ENCODE data around the gene RIT2.

RIT2 gene

DNA sequence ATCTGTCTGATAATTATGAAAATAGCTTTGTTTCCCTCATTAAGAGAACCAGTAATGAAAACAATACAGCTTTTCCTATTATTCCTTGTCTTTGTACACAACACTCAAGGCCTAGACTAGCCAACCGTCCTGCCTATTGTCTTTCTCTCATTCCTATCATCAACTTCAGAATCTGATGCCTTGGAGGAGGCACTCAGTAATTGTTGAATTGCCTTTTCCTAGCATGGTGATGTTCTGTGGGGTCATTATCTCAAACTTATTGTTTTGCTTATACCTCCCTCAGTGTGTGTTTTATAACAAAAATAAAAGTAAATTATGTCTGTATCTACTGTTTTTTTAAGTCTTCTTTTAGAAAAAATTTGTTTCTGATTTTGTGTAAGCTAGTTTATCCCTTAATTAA lies 208.7 kb downstream of the RIT2 start:
- ChIA-PET CTCF (interaction anchor here (0.9 to 1.2 kb wide), 2 partner anchors 9 to 14 kb away, joined by 3 read pairs; no protein-coding TSS in a partner anchor), POLR2A (no interaction called here)

DNA sequence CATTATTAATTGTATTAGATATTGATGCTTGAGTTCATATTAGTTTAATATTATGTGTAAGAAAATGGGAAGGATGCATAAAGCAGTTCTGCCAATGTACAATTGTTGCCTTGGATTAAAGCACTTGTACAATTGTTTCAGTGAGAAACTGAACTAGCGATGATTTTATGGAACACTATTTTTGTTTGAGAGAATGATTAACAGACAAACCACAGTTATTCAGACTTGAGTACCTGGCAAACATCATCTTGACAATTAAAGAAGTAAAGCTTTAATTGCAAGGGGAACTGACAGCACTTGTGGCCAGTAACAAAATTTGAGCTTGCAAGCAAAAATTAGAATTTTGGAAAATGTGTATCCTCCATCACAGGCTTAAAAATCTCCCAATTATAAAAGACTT lies 214.3 kb downstream of the RIT2 start:
- no peaks in the 10 kb centered on the region for H3K36me3 ChIP-seq (ENCODE audit: control insufficient read depth in 2 of 2, insufficient read depth in 1 of 2, low read length in 2 of 2)
- no peak overlapping the region for H3K27ac ChIP-seq (ENCODE audit: extremely low read depth, low read depth, low read length)
- ChIA-PET CTCF (no interaction called here), POLR2A (no interaction called here)
- no peaks in the 10 kb centered on the region for H3K9me3 ChIP-seq (ENCODE audit: control insufficient read depth, insufficient read depth, low read depth, low read length)
- TF ChIP-seq, protein P1, sequence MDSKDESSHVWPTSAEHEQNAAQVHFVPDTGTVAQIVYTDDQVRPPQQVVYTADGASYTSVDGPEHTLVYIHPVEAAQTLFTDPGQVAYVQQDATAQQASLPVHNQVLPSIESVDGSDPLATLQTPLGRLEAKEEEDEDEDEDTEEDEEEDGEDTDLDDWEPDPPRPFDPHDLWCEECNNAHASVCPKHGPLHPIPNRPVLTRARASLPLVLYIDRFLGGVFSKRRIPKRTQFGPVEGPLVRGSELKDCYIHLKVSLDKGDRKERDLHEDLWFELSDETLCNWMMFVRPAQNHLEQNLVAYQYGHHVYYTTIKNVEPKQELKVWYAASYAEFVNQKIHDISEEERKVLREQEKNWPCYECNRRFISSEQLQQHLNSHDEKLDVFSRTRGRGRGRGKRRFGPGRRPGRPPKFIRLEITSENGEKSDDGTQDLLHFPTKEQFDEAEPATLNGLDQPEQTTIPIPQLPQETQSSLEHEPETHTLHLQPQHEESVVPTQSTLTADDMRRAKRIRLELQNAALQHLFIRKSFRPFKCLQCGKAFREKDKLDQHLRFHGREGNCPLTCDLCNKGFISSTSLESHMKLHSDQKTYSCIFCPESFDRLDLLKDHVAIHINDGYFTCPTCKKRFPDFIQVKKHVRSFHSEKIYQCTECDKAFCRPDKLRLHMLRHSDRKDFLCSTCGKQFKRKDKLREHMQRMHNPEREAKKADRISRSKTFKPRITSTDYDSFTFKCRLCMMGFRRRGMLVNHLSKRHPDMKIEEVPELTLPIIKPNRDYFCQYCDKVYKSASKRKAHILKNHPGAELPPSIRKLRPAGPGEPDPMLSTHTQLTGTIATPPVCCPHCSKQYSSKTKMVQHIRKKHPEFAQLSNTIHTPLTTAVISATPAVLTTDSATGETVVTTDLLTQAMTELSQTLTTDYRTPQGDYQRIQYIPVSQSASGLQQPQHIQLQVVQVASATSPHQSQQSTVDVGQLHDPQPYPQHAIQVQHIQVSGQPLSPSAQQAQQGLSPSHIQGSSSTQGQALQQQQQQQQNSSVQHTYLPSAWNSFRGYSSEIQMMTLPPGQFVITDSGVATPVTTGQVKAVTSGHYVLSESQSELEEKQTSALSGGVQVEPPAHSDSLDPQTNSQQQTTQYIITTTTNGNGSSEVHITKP (tag by site-specific recombination; IDR thresholded peaks at IDR 0.05), result no peak
- TF ChIP-seq, protein P2, sequence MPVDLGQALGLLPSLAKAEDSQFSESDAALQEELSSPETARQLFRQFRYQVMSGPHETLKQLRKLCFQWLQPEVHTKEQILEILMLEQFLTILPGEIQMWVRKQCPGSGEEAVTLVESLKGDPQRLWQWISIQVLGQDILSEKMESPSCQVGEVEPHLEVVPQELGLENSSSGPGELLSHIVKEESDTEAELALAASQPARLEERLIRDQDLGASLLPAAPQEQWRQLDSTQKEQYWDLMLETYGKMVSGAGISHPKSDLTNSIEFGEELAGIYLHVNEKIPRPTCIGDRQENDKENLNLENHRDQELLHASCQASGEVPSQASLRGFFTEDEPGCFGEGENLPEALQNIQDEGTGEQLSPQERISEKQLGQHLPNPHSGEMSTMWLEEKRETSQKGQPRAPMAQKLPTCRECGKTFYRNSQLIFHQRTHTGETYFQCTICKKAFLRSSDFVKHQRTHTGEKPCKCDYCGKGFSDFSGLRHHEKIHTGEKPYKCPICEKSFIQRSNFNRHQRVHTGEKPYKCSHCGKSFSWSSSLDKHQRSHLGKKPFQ (tag by site-specific recombination; IDR thresholded peaks at IDR 0.05), result no peak
- H3K4me3 ChIP-seq (ENCODE audit: low read depth, low read length), result no peak overlapping the region
- no peaks in the 10 kb centered on the region; the same call in 1 of the 2 replicates for H3K4me1 ChIP-seq (ENCODE audit: control insufficient read depth, insufficient read depth, low read length)

More for the DNA sequence above, 208.7 kb downstream of the RIT2 start:
- Histone ChIP-seq H3K9me3 (ENCODE audit: control insufficient read depth, insufficient read depth, low read depth, low read length) (no peaks in the 10 kb centered on the region), H3K27ac (ENCODE audit: extremely low read depth, low read depth, low read length) (no peak overlapping the region), H3K4me3 (ENCODE audit: low read depth, low read length) (no peak overlapping the region), H3K36me3 (ENCODE audit: control insufficient read depth in 2 of 2, insufficient read depth in 1 of 2, low read length in 2 of 2) (no peaks in the 10 kb centered on the region), H3K4me1 (ENCODE audit: control insufficient read depth, insufficient read depth, low read length) (no peaks in the 10 kb centered on the region)
- TF ChIP-seq ZNF16 (tag by site-specific recombination; IDR thresholded peaks at IDR 0.05; ENCODE audit: low read depth) (no peak), SP2 (tag by site-specific recombination; IDR thresholded peaks at IDR 0.05) (no peak), ZNF658 (tag by site-specific recombination; IDR thresholded peaks at IDR 0.05) (no peak), RBAK (tag by site-specific recombination; IDR thresholded peaks at IDR 0.05) (no peak)
- TF ChIP-seq, protein P3, sequence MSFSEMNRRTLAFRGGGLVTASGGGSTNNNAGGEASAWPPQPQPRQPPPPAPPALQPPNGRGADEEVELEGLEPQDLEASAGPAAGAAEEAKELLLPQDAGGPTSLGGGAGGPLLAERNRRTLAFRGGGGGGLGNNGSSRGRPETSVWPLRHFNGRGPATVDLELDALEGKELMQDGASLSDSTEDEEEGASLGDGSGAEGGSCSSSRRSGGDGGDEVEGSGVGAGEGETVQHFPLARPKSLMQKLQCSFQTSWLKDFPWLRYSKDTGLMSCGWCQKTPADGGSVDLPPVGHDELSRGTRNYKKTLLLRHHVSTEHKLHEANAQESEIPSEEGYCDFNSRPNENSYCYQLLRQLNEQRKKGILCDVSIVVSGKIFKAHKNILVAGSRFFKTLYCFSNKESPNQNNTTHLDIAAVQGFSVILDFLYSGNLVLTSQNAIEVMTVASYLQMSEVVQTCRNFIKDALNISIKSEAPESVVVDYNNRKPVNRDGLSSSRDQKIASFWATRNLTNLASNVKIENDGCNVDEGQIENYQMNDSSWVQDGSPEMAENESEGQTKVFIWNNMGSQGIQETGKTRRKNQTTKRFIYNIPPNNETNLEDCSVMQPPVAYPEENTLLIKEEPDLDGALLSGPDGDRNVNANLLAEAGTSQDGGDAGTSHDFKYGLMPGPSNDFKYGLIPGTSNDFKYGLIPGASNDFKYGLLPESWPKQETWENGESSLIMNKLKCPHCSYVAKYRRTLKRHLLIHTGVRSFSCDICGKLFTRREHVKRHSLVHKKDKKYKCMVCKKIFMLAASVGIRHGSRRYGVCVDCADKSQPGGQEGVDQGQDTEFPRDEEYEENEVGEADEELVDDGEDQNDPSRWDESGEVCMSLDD (tag by site-specific recombination; IDR thresholded peaks at IDR 0.05), result no peak

DNA sequence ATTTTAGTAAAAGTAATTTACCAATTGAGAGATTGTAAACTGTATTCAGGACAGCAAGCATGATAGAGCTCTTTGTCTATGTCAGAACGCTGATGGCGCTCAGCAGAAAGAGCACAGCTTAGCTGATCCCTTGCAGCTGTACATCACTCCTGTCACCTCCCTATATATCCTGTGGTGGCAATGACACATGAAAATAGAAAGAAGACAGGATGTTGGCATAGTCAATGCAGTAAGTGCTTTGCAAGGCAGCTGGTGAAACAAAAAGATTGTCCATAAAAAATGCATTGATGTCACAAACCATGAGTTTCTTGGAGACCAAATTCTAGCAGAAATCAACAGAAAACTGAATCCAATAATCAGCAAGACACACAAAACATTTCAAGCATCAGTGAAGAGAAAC lies 221.5 kb downstream of the RIT2 start:
- POLR2A ChIA-PET, result no interaction called here

DNA sequence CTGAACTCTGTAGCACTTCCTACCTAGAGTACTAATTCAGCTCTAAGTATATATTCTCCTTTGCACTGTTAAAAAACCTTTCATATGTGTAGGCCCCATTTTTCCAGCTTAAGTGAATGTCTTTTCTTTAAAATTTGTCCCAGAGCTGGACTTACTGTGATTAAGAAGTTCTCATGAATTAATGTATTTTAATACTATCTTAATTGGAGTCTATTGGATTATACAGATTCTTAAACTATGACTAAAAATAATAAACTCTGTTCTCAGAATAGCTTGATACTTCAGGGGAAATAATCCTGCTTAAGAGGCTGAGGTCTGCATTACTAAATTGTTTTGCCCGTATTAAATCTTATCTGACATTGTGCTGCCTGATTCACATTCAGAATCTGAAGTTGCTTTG lies 223.3 kb downstream of the RIT2 start:
- ChIA-PET POLR2A (no interaction called here), CTCF (interaction anchor here (0.5 to 1.5 kb wide), 2 partner anchors 15 to 296 kb away, joined by 3 to 4 read pairs; no protein-coding TSS in a partner anchor)
- H3K9me3 ChIP-seq (ENCODE audit: control insufficient read depth, insufficient read depth, low read depth, low read length), result no peaks in the 10 kb centered on the region
- no peak overlapping the region for H3K4me3 ChIP-seq (ENCODE audit: low read depth, low read length)
- H3K36me3 ChIP-seq (ENCODE audit: control insufficient read depth in 2 of 2, insufficient read depth in 1 of 2, low read length in 2 of 2), result no peaks in the 10 kb centered on the region
- H3K27ac ChIP-seq (ENCODE audit: extremely low read depth, low read depth, low read length), result no peak overlapping the region
- no peaks in the 10 kb centered on the region for H3K4me1 ChIP-seq (ENCODE audit: control insufficient read depth, insufficient read depth, low read length)
- TF ChIP-seq ZFP41 (tag by site-specific recombination; IDR thresholded peaks at IDR 0.05; ENCODE audit: borderline replicate concordance) (no peak), KLF7 (tag by site-specific recombination; IDR thresholded peaks at IDR 0.05; ENCODE audit: borderline replicate concordance) (no peak), ZSCAN30 (tag by site-specific recombination; IDR thresholded peaks at IDR 0.05) (no peak), ZNF747 (tag by site-specific recombination; IDR thresholded peaks at IDR 0.05) (no peak), ZNF16 (tag by site-specific recombination; IDR thresholded peaks at IDR 0.05; ENCODE audit: low read depth) (no peak), ZNF335 (tag by site-specific recombination; conservative IDR thresholded peaks at IDR 0.05) (no peak)
- TF ChIP-seq, protein P4, sequence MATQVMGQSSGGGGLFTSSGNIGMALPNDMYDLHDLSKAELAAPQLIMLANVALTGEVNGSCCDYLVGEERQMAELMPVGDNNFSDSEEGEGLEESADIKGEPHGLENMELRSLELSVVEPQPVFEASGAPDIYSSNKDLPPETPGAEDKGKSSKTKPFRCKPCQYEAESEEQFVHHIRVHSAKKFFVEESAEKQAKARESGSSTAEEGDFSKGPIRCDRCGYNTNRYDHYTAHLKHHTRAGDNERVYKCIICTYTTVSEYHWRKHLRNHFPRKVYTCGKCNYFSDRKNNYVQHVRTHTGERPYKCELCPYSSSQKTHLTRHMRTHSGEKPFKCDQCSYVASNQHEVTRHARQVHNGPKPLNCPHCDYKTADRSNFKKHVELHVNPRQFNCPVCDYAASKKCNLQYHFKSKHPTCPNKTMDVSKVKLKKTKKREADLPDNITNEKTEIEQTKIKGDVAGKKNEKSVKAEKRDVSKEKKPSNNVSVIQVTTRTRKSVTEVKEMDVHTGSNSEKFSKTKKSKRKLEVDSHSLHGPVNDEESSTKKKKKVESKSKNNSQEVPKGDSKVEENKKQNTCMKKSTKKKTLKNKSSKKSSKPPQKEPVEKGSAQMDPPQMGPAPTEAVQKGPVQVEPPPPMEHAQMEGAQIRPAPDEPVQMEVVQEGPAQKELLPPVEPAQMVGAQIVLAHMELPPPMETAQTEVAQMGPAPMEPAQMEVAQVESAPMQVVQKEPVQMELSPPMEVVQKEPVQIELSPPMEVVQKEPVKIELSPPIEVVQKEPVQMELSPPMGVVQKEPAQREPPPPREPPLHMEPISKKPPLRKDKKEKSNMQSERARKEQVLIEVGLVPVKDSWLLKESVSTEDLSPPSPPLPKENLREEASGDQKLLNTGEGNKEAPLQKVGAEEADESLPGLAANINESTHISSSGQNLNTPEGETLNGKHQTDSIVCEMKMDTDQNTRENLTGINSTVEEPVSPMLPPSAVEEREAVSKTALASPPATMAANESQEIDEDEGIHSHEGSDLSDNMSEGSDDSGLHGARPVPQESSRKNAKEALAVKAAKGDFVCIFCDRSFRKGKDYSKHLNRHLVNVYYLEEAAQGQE (tag by site-specific recombination; IDR thresholded peaks at IDR 0.05), result no peak
- TF ChIP-seq, protein P5, sequence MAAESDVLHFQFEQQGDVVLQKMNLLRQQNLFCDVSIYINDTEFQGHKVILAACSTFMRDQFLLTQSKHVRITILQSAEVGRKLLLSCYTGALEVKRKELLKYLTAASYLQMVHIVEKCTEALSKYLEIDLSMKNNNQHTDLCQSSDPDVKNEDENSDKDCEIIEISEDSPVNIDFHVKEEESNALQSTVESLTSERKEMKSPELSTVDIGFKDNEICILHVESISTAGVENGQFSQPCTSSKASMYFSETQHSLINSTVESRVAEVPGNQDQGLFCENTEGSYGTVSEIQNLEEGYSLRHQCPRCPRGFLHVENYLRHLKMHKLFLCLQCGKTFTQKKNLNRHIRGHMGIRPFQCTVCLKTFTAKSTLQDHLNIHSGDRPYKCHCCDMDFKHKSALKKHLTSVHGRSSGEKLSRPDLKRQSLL (tag by site-specific recombination; IDR thresholded peaks at IDR 0.05), result no peak

More for the DNA sequence above, 221.5 kb downstream of the RIT2 start:
- Histone ChIP-seq H3K4me3 (ENCODE audit: low read depth, low read length) (no peak overlapping the region), H3K9me3 (ENCODE audit: control insufficient read depth, insufficient read depth, low read depth, low read length) (no peaks in the 10 kb centered on the region), H3K27ac (ENCODE audit: extremely low read depth, low read depth, low read length) (no peak overlapping the region), H3K4me1 (ENCODE audit: control insufficient read depth, insufficient read depth, low read length) (no peaks in the 10 kb centered on the region), H3K36me3 (ENCODE audit: control insufficient read depth in 2 of 2, insufficient read depth in 1 of 2, low read length in 2 of 2) (no peaks in the 10 kb centered on the region)
- TF ChIP-seq ZNF433 (tag by site-specific recombination; IDR thresholded peaks at IDR 0.05; ENCODE audit: low read depth), result no peak
- TF ChIP-seq MZF1 (tag by site-specific recombination; IDR thresholded peaks at IDR 0.05; ENCODE audit: borderline replicate concordance), result peak; percentile 31; the same call in 1 of the 2 replicates
- CTCF ChIA-PET, result interaction anchor here (1.4 kb wide), 1 partner anchor 298 kb away, joined by 4 read pairs; no protein-coding TSS in a partner anchor
